Cardiac fibroblast (primary cell): ENCODE results near the gene OGDHL.

Experiments used
- DNase-seq, 2 donors: peaks; one replicate each; pipeline versions ENCODE4 v3.0.0 to v3.0.0-alpha.2; 2010; ENCODE audit warnings: low read depth in 2 of 2
- H3K4me3 ChIP-seq, 2 donors: replicated peaks in 1 of 2; 1 replicate in 1 of 2; 2 replicates in 1 of 2; pipeline ENCODE4 v1.5.1; 2011; ENCODE audit warnings: low read depth in 2 of 2, low read length in 2 of 2, mild to moderate bottlenecking in 2 of 2, moderate library complexity in 1 of 2
- CTCF ChIP-seq: IDR thresholded peaks from one replicate; pipeline ENCODE4 v1.5.1; 2011; ENCODE audit warnings: low read depth, mild to moderate bottlenecking, low read length, inconsistent platforms

OGDHL gene

GRCh38 chr10:49686651-49687050 lies 75.5 kb downstream of the OGDHL start:
- no peak overlapping the region for H3K4me3 ChIP-seq
- DNase-seq: no peak
- TF ChIP-seq CTCF: no peak
